ENCODE results near the gene SULF2.

DNA sequence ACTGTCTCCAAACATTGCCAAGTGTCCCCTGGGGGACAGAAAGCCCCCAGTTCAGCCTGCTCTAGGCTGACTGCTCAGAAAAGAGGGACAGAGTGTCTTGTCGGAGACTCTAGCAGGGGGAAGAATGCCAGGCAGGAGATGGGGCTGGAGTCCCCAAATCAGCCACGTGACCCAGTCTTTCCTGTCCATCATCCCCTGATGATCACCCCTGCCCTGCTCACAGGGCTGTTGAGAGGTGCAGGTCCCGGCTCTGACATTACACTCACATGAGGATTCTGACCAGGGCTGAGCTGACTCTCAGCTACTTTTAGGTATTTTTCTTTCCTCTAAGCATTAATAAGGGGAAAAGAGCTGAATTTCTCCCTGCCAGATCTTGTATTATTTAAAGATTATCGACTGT lies 115.8 kb downstream of the SULF2 start:
- TF ChIP-seq LEF1 (IDR thresholded peaks at IDR 0.05; ENCODE audit: borderline replicate concordance): no peak
- no peak for TF ChIP-seq ELF4 (IDR thresholded peaks at IDR 0.05)
- TF ChIP-seq PKNOX1 (IDR thresholded peaks at IDR 0.05): no peak
